Smooth muscle cell (in vitro differentiated cells): Measurements from ENCODE around the gene CD164L2. TPM values are rescaled to one million over a fixed set of nuclear protein-coding genes. Genes with fewer than 3 reads are reported as not detected.

ENCODE experiments used
- DNase-seq: peaks from one replicate; lab custom pipeline; 2025; ENCODE audit not compliant: unreplicated experiment; lab: John Stamatoyannopoulos, UW
- H2AFZ ChIP-seq: fragments of 200-600 bp; sonication (generic); 2 replicates; pipeline ENCODE4 v1.6.0; 2016; ENCODE audit warnings: antibody characterized with exemption, low read depth, mild to moderate bottlenecking
- H3F3A ChIP-seq: fragments of 200-600 bp; sonication (generic); 2 replicates; pipeline ENCODE4 v1.6.0; 2017; ENCODE audit warnings: antibody characterized with exemption, low read depth
- H3K27ac ChIP-seq: fragments of 200-600 bp; sonication (generic); 2 replicates; pipeline ENCODE4 v1.5.1; 2016; ENCODE audit warnings: low read depth, mild to moderate bottlenecking
- H3K27me3 ChIP-seq: fragments of 200-600 bp; sonication (generic); 2 replicates; pipeline ENCODE4 v1.6.1; 2016; ENCODE audit warnings: low read depth, mild to moderate bottlenecking
- H3K36me3 ChIP-seq: fragments of 200-600 bp; sonication (generic); 2 replicates; pipeline ENCODE4 v1.5.1; 2016; ENCODE audit warnings: low read depth
- H3K4me1 ChIP-seq: fragments of 200-600 bp; sonication (generic); 2 replicates; pipeline ENCODE4 v1.5.1; 2016; ENCODE audit warnings: low read depth
- H3K4me2 ChIP-seq: fragments of 200-600 bp; sonication (generic); 2 replicates; pipeline ENCODE4 v1.6.0; 2016; ENCODE audit warnings: mild to moderate bottlenecking
- H3K4me3 ChIP-seq: fragments of 200-600 bp; sonication (generic); 2 replicates; pipeline ENCODE4 v1.5.1; 2016; ENCODE audit warnings: mild to moderate bottlenecking
- H3K79me2 ChIP-seq: fragments of 200-600 bp; sonication (generic); 2 replicates; pipeline ENCODE4 v1.6.0; 2016; ENCODE audit warnings: low read depth, mild to moderate bottlenecking
- H3K9ac ChIP-seq: fragments of 200-600 bp; sonication (generic); 2 replicates; pipeline ENCODE4 v1.6.0; 2016; ENCODE audit warnings: low read depth
- H3K9me3 ChIP-seq: fragments of 200-600 bp; sonication (generic); replicated peaks from 2 replicates; pipeline ENCODE4 v1.5.1; 2016; ENCODE audit warnings: low read depth
- H4K20me1 ChIP-seq: fragments of 200-600 bp; sonication (generic); 2 replicates; pipeline ENCODE4 v1.6.0; 2016; ENCODE audit warnings: low read depth
- CTCF ChIP-seq: fragments of 200-600 bp; sonication (generic); IDR thresholded peaks from 2 replicates; pipeline ENCODE4 v1.5.1; 2017; ENCODE audit warnings: borderline replicate concordance, mild to moderate bottlenecking, antibody characterized with exemption; ENCODE audit not compliant: insufficient read depth, poor library complexity, severe bottlenecking
- WGBS: methylation state at CpG from one replicate; pipeline ENCODE4 v1.1.7; 2016; ENCODE audit warnings: low lambda C conversion rate; 5-methylcytosine and 5-hydroxymethylcytosine counted together
- polyA plus RNA-seq: library from polyadenylated mRNA; unstranded; fragments of >200 nt; fragmentation: Nextera tagmentation; extraction: Ambion mirVana; gene quantifications from 2 replicates; pipeline ENCODE4 v1.2.1, GENCODE V29; 2016
- total RNA-seq: library from RNA; depleted of rRNA; stranded (reverse); fragments of >200 nt; gene quantifications from 2 replicates; pipeline ENCODE4 v1.2.3, GENCODE V29; 2014

Gene CD164L2
- total and polyA plus RNA-seq, 2 experiments from 2014 or later, result 0.31 to 0.45 TPM

- H3K79me2 ChIP-seq, result no peaks in the 10 kb centered on the region
- no peak overlapping the region for H2AFZ ChIP-seq
- H3K27me3 ChIP-seq, result no peaks in the 10 kb centered on the region
- no peaks in the 10 kb centered on the region for H3K9me3 ChIP-seq
- no peaks in the 10 kb centered on the region for H3F3A ChIP-seq
- no peaks in the 10 kb centered on the region for H3K36me3 ChIP-seq
- no peak overlapping the region for H3K9ac ChIP-seq
- no peaks in the 10 kb centered on the region for H3K4me1 ChIP-seq
- no peak overlapping the region for H3K4me2 ChIP-seq
- DNase-seq, result no peak
- no peak overlapping the region for H3K27ac ChIP-seq
- WGBS, result 90% methylated on average over 12 of the region's 13 CpGs
- H3K4me3 ChIP-seq, result no peak overlapping the region
- H4K20me1 ChIP-seq, result no peaks in the 10 kb centered on the region
- no peak for TF ChIP-seq CTCF
Measured at GRCh38 chr1:27383661-27384060, 528 bp upstream of the CD164L2 start.

- H3K4me1 ChIP-seq, result no peaks in the 10 kb centered on the region
- H3K27ac ChIP-seq, result no peak overlapping the region
- no peaks in the 10 kb centered on the region for H4K20me1 ChIP-seq
- H3K4me2 ChIP-seq, result no peak overlapping the region
- no peaks in the 10 kb centered on the region for H3K27me3 ChIP-seq
- DNase-seq, result no peak
- no peaks in the 10 kb centered on the region for H3K9me3 ChIP-seq
- no peak for TF ChIP-seq CTCF
- H3K36me3 ChIP-seq, result no peaks in the 10 kb centered on the region
- no peak overlapping the region for H2AFZ ChIP-seq
- no peaks in the 10 kb centered on the region for H3K79me2 ChIP-seq
- H3K9ac ChIP-seq, result no peak overlapping the region
- WGBS, result 83% methylated on average over 14 of the region's 18 CpGs
- H3K4me3 ChIP-seq, result no peak overlapping the region
- no peaks in the 10 kb centered on the region for H3F3A ChIP-seq
Measured at GRCh38 chr1:27381969-27382762, 967 bp downstream of the CD164L2 start.

DNA sequence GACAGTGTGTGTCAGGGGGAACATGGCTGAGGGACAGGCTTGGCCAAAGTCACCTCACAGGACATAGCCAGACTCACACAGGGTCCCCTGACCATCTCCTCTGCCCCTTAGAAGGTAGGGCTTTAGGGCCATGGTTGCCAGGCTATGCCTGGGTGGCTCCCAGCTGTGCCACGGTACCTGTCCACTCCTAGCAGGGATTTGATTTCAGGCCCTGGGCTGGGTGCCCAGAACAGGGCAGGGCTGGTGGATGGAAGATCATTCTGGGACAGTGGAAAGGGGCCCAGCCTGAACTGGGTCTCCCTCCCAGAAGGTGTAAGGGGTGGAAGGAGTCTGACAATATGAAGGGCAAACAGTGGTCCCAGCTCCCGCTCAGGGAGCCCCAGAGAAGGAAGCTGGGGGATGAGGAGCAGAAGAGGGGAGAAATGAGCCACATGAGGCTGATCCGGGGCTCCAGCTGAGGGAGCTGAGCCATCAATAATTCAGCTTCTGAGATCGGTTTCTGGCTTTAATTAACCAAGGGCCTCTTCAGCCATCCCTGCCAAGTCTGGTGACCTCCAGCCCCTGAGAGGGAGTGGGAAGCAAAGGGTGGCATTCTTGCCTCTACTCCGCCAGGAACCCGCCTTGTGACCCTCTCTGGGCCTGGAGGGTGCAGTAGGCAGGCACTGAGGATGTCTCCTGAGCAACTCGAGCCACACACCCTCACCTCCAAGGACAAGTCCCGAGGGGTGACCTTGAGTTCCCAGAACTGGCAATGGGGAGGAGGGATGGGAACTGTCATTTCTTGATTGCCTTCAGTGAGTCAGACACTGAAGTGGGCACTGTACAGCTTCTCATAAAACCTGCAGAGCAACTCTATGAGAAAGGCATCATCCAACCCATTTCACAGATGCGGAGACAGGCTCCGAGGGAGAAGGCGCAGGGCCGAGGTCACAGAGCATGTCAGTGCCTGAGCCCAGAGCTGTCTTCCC, 2.1 kb downstream of the CD164L2 start:
- 96% methylated on average over 12 of the region's 12 CpGs for WGBS
- Histone ChIP-seq H4K20me1 (no peaks in the 10 kb centered on the region), H3K27ac (no peak overlapping the region), H3K9me3 (no peaks in the 10 kb centered on the region), H3K79me2 (no peaks in the 10 kb centered on the region), H3K9ac (no peak overlapping the region), H3K4me3 (no peak overlapping the region), H3K4me2 (no peak overlapping the region), H3F3A (no peaks in the 10 kb centered on the region), H3K27me3 (no peaks in the 10 kb centered on the region), H2AFZ (no peak overlapping the region), H3K36me3 (no peaks in the 10 kb centered on the region), H3K4me1 (no peaks in the 10 kb centered on the region)
- TF ChIP-seq CTCF, result no peak
- DNase-seq, result no peak
